ENCODE measurements around the gene PLXNA2. TPM values are rescaled to one million over a fixed set of nuclear protein-coding genes. Genes with fewer than 3 reads are reported as not detected.

PLXNA2 gene
- total RNA-seq, 1 experiment from 2014 or later, result 0.89 TPM

DNA sequence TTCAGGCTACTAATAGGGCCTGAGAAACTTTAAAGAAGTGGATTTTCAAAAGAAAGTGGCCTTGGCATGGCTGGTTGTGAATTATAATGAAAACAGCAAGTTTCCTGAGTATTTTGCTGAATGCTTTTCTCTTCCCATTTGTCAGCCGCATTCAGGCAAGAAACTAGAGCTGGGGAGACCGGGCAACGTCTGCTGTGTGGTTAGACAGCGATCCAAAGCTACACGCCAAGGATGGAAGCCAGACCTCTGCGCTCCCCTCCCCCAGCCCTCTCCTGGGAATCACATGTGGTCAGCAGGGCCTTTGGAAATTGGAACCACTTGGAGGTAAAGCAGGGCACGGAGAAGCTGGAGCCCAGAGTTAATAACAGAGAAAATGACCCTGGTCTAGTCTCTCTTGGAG, 219.2 kb downstream of the PLXNA2 start:
- no peaks in the 10 kb centered on the region for H3K9me3 ChIP-seq (ENCODE audit: control insufficient read depth in 1 of 2, insufficient read depth in 1 of 2, low read depth in 1 of 2, low read length in 2 of 2)
- POLR2A ChIA-PET, result no interaction called here
- intact Hi-C loops (cut with micrococcal nuclease), result no loop called here
- TF ChIP-seq TCF7L2 (IDR thresholded peaks at IDR 0.05; ENCODE audit: borderline replicate concordance, extremely low read depth, insufficient read depth, insufficient read length) (no peak), EZH2phosphoT487 (IDR thresholded peaks at IDR 0.05; ENCODE audit: borderline replicate concordance) (no peak), YY1 (IDR thresholded peaks at IDR 0.05; ENCODE audit: extremely low read depth, insufficient replicate concordance, low read depth, low read length) (no peak), EZH2 (IDR thresholded peaks at IDR 0.05) (no peak), EGR1 (IDR thresholded peaks at IDR 0.05; ENCODE audit: low read depth) (no peak), CEBPB (IDR thresholded peaks at IDR 0.05; ENCODE audit: low read depth) (no peak)
- TF ChIP-seq, protein P1, sequence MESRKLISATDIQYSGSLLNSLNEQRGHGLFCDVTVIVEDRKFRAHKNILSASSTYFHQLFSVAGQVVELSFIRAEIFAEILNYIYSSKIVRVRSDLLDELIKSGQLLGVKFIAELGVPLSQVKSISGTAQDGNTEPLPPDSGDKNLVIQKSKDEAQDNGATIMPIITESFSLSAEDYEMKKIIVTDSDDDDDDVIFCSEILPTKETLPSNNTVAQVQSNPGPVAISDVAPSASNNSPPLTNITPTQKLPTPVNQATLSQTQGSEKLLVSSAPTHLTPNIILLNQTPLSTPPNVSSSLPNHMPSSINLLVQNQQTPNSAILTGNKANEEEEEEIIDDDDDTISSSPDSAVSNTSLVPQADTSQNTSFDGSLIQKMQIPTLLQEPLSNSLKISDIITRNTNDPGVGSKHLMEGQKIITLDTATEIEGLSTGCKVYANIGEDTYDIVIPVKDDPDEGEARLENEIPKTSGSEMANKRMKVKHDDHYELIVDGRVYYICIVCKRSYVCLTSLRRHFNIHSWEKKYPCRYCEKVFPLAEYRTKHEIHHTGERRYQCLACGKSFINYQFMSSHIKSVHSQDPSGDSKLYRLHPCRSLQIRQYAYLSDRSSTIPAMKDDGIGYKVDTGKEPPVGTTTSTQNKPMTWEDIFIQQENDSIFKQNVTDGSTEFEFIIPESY (IDR thresholded peaks at IDR 0.05; ENCODE audit: extremely low read depth, insufficient replicate concordance, low read length), result no peak
- no peaks in the 10 kb centered on the region for H3K79me2 ChIP-seq (ENCODE audit: insufficient read depth, low read length)
- no peak for DNase-seq (ENCODE audit: low read depth, low spot score)
- no peaks in the 10 kb centered on the region for H3K9me2 ChIP-seq (ENCODE audit: insufficient read depth)
- no peaks in the 10 kb centered on the region for H4K20me1 ChIP-seq (ENCODE audit: insufficient read depth)
- CTCF ChIA-PET, result interaction anchor here (0.8 to 3.6 kb wide), 4 partner anchors 10 to 221 kb away, joined by 3 to 73 read pairs (median 4); partner anchors contain the start of gene PLXNA2
- H3K4me1 ChIP-seq (ENCODE audit: control insufficient read depth in 1 of 2, insufficient read depth in 2 of 2, low read length in 2 of 2), result no peaks in the 10 kb centered on the region
- H3K27me3 ChIP-seq (ENCODE audit: insufficient read depth, low read length), result peaks cover 20% of the 10 kb centered on the region
- no peaks in the 10 kb centered on the region for H3K36me3 ChIP-seq (ENCODE audit: control insufficient read depth in 1 of 2, insufficient read depth in 2 of 2, low read length in 2 of 2)
- no peak overlapping the region for H3K4me3 ChIP-seq (replicated peaks in 1 of 2; ENCODE audit: low read depth in 1 of 2, low read length in 2 of 2)
- no peak for ATAC-seq
- no TSS peak for BruUV-seq (replicated peaks)
- H3K4me2 ChIP-seq (ENCODE audit: low read length), result no peak overlapping the region
- no peak overlapping the region for H3K27ac ChIP-seq (ENCODE audit: low read depth, low read length)
- H2AFZ ChIP-seq (ENCODE audit: low read depth, low read length, poor library complexity, severe bottlenecking), result no peak overlapping the region
- RAD21 ChIA-PET (ENCODE audit: low non-redundant PET in 1 of 2, low total read pairs in 2 of 2, uncharacterized antibody in 2 of 2, unreplicated experiment in 2 of 2), result no interaction called here
- H3K9ac ChIP-seq (ENCODE audit: low read length), result no peak overlapping the region

DNA sequence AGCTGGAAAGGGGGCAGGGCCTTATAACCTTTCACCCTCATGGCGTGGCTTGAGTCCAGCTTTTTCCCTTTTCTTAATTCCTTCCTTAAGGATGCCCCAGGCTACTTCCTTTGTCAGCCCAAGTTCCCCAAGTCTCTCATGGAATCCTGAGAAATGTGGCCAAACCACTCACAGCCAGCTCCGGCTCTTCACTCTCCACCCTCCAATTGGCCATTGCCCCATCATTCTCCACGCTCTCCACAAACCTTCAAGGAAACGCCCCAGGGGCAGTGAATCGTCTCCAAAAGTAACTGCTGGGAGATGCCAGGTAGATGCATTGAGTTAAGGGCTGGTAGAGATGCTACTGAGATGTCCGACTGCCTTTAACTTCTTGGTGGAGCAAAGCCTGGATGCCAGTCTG, 219.8 kb downstream of the PLXNA2 start:
- no peaks in the 10 kb centered on the region for H3K36me3 ChIP-seq (ENCODE audit: control insufficient read depth in 1 of 2, insufficient read depth in 2 of 2, low read length in 2 of 2)
- no peak overlapping the region for H2AFZ ChIP-seq (ENCODE audit: low read depth, low read length, poor library complexity, severe bottlenecking)
- peaks cover 26% of the 10 kb centered on the region for H3K27me3 ChIP-seq (ENCODE audit: insufficient read depth, low read length)
- no peak overlapping the region for H3K9ac ChIP-seq (ENCODE audit: low read length)
- ATAC-seq (no peak), DNase-seq (ENCODE audit: low read depth, low spot score) (no peak)
- ChIA-PET POLR2A (no interaction called here), CTCF (interaction anchor here (1.5 to 3.6 kb wide), 2 partner anchors 70 to 221 kb away, joined by 4 to 73 read pairs; partner anchors contain the start of gene PLXNA2), RAD21 (ENCODE audit: low non-redundant PET in 1 of 2, low total read pairs in 2 of 2, uncharacterized antibody in 2 of 2, unreplicated experiment in 2 of 2) (no interaction called here)
- H3K4me1 ChIP-seq (ENCODE audit: control insufficient read depth in 1 of 2, insufficient read depth in 2 of 2, low read length in 2 of 2), result no peaks in the 10 kb centered on the region
- no peak overlapping the region for H3K4me3 ChIP-seq (replicated peaks in 1 of 2; ENCODE audit: low read depth in 1 of 2, low read length in 2 of 2)
- no peaks in the 10 kb centered on the region for H4K20me1 ChIP-seq (ENCODE audit: insufficient read depth)
- no peaks in the 10 kb centered on the region for H3K9me3 ChIP-seq (ENCODE audit: control insufficient read depth in 1 of 2, insufficient read depth in 1 of 2, low read depth in 1 of 2, low read length in 2 of 2)
- intact Hi-C loops (cut with micrococcal nuclease), result no loop called here
- H3K9me2 ChIP-seq (ENCODE audit: insufficient read depth), result no peaks in the 10 kb centered on the region
- no peak overlapping the region for H3K27ac ChIP-seq (ENCODE audit: low read depth, low read length)
- no peaks in the 10 kb centered on the region for H3K79me2 ChIP-seq (ENCODE audit: insufficient read depth, low read length)
- no peak overlapping the region for H3K4me2 ChIP-seq (ENCODE audit: low read length)
- no TSS peak for BruUV-seq (replicated peaks)
- TF ChIP-seq ZNF274 (IDR thresholded peaks at IDR 0.05; ENCODE audit: low read depth, low read length) (no peak), EGR1 (IDR thresholded peaks at IDR 0.05; ENCODE audit: low read depth) (no peak), POLR2A (IDR thresholded peaks at IDR 0.05; ENCODE audit: borderline replicate concordance, extremely low read depth, insufficient read depth, insufficient read length) (no peak), YY1 (IDR thresholded peaks at IDR 0.05; ENCODE audit: extremely low read depth, insufficient replicate concordance, low read depth, low read length) (no peak), EZH2phosphoT487 (IDR thresholded peaks at IDR 0.05; ENCODE audit: borderline replicate concordance) (no peak), CEBPB (IDR thresholded peaks at IDR 0.05; ENCODE audit: low read depth) (no peak), TCF7L2 (IDR thresholded peaks at IDR 0.05; ENCODE audit: borderline replicate concordance, extremely low read depth, insufficient read depth, insufficient read length) (no peak), ELF1 (IDR thresholded peaks at IDR 0.05; ENCODE audit: borderline replicate concordance, low read depth) (no peak), SRF (IDR thresholded peaks at IDR 0.05; ENCODE audit: low read depth) (no peak)
- TF ChIP-seq, protein P2, sequence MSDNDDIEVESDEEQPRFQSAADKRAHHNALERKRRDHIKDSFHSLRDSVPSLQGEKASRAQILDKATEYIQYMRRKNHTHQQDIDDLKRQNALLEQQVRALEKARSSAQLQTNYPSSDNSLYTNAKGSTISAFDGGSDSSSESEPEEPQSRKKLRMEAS (IDR thresholded peaks at IDR 0.05), result no peak
- TF ChIP-seq, protein P3, sequence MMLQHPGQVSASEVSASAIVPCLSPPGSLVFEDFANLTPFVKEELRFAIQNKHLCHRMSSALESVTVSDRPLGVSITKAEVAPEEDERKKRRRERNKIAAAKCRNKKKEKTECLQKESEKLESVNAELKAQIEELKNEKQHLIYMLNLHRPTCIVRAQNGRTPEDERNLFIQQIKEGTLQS (IDR thresholded peaks at IDR 0.05), result no peak

Measured in HCT116 (cell line).